DMS153 treated with DMSO at 0.1 percent for 48 hours (cell line): Measurements from ENCODE around the gene SLC26A8.
"Not testable (repeated sequence)": the region's sequence is repeated elsewhere in the genome, so short reads cannot be mapped to it uniquely, and the experiment has no call there.

Experiments
- DNase-seq: peaks from one replicate; lab custom pipeline; 2025; ENCODE audit not compliant: unreplicated experiment; lab: John Stamatoyannopoulos, UW

The SLC26A8 gene

GRCh38 chr6:35948725-35949124 lies 75.7 kb downstream of the SLC26A8 start:
- DNase-seq = no peak

DNA sequence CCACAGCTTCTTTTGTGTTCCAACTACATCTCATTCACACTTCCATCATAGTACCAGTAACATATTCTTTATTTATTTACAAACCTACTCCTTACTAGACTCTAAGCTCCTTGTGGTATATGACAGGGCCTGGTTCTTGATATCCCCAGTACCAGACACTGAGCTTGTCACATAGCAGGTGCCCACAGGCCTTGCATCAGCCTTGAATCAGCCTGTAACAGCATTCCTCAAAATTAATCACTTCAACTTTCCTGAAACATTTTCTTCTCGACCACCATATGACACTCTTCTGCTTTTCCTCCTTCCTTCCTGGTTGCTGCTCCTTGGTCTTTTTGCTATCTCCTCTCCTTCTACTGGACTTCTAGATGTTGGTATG lies 78.8 kb downstream of the SLC26A8 start:
- DNase-seq = no peak

GRCh38 chr6:35943390-35943789 lies 81.1 kb downstream of the SLC26A8 start:
- no peak for DNase-seq

GRCh38 chr6:35942355-35942754 lies 82.1 kb downstream of the SLC26A8 start:
- no peak for DNase-seq

DNA sequence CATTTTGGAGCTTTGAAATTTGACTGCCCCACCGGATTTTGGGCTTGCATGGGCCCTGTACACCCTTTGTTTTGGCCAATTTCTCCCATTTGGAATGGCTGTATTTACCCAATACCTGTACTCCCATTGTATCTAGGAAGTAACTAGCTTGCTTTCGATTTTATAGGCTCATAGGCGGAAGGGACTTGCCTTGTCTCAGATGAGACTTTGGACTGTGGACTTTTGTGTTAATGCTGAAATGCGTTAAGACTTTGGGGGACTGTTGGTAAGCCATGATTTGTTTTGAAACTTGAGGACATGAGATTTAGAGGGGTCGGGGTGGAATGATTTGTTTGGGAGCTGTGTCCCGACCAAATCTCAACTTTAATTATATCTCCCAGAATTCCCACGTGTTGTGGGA lies 83.3 kb downstream of the SLC26A8 start:
- not testable (repeated sequence) for DNase-seq

GRCh38 chr6:35940014-35940413 lies 84.4 kb downstream of the SLC26A8 start:
- not testable (repeated sequence) for DNase-seq

DNA sequence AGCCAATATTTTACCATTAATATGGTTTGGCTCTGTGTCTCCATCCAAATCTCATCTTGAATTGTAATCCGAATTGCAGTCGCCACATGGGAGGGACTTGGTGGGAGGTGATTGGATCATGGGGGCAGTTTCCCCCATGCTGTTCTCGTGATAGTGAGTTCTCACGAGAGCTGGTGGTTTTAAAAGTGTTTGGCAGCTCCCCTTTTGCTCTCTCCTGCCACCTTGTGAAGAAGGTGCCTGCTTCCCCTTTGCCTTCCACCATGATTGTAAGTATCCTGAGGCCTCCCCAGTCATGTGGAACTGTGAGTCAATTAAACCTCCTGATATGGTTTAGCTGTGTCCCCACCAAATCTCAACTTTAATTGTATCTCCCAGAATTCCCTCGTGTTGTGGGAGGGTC lies 85.2 kb downstream of the SLC26A8 start:
- DNase-seq = not testable (repeated sequence)

- DNase-seq = no peak
These were observed 87.6 kb downstream of the SLC26A8 start for GRCh38 chr6:35936681-35937359.

GRCh38 chr6:35935469-35935868 lies 89.0 kb downstream of the SLC26A8 start:
- DNase-seq = no peak

- no peak for DNase-seq
These were observed 90.6 kb downstream of the SLC26A8 start for GRCh38 chr6:35933844-35934243.

- not testable (repeated sequence) for DNase-seq
These were observed 92.6 kb downstream of the SLC26A8 start for GRCh38 chr6:35931873-35932272.

DNA sequence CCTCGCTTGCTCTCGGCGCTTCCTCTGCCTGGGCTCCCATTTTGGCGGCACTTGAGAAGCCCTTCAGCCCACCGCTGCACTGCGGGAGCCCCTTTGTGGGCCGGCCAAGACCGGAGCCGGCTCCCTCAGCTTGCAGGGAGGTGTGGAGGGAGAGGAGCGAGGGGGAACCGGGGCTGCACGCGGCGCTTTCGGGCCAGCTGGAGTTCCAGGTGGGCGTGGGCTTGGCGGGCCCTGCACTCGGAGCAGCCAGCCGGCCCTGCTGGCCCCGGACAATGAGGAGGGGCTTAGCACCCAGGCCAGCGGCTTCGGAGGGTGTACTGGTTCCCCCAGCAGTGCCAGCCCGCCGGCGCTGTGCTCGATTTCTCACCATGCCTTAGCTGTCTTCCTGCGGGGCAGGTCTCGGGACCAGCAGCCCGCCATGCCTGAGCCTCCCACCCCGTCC lies 93.3 kb downstream of the SLC26A8 start:
- DNase-seq = no peak

- no peak for DNase-seq
These were observed 94.8 kb downstream of the SLC26A8 start for GRCh38 chr6:35929601-35930000.

DNA sequence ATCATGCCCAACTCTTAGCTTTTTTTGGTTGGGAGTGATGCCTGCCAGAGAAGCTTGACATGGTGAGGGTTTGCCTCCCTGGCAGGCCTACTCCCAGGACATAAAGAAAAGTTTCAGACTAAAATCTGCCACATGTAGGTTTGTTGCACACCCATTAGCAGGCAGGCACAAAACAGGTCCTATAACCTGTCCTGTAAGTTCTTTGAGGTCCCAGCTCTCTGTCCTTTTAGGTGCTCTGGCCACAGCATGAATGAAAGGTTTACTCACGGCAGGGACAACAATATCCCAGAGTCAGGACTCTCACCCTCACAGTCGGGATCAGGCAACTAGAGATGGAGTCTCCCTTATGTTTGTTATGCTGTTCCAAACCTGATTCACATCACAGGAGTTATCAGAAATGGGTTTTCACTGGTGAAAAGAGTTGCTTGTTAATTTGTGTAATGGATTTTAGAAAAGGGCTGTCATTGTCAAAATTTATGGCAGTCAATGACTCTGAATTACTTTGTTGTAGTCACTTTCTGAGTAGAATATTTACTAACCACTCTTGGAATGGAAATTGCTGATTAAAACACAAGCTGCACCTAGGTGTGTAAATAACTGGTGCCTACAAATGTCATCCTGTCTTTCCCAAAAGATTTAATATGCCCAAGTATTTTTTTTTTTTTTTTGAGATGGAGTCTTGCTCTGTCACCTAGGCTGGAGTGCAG lies 97.8 kb downstream of the SLC26A8 start:
- DNase-seq = no peak

DNA sequence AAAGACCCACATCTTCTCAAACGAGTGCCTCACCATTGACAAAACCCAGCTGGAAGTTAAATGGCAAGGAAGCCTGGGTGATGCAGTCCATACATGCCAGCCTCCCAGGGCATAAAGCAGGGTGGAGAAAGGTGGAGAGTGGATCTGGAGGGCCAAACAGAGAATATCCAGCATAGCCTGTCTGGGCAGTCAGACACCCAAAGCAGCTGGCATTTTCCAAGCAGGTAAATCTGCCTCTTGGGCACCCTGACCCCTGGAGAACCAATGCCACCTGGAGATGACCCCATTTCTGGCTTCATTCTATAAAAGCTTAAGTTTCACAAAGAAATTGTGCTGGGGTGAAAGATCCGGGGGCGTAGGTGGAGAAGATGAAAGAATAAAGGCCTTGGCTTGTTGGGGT lies 98.5 kb downstream of the SLC26A8 start:
- DNase-seq = no peak

- no peak for DNase-seq
These were observed 100.3 kb downstream of the SLC26A8 start for GRCh38 chr6:35924146-35924545.

DNA sequence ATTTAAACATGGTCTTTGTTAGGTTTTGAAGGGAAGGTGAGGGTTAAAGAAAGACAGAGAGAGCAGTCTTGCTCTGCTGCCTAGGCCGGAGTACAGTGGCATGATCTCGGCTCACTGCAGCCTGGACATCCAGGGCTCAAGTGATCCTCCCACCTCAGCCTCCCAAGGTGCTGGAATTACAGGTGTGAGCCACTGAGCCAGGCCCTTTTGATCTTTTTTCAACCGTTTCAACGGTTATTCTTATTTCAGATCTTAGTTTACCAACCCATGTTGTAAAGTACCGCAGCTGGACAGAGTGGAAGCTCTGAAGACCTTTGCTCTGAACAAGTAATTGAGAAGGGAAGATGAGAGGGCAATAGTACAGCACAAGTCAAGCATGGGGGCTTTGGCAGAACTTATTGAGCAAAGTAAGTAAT lies 102.3 kb downstream of the SLC26A8 start:
- no peak for DNase-seq

DNA sequence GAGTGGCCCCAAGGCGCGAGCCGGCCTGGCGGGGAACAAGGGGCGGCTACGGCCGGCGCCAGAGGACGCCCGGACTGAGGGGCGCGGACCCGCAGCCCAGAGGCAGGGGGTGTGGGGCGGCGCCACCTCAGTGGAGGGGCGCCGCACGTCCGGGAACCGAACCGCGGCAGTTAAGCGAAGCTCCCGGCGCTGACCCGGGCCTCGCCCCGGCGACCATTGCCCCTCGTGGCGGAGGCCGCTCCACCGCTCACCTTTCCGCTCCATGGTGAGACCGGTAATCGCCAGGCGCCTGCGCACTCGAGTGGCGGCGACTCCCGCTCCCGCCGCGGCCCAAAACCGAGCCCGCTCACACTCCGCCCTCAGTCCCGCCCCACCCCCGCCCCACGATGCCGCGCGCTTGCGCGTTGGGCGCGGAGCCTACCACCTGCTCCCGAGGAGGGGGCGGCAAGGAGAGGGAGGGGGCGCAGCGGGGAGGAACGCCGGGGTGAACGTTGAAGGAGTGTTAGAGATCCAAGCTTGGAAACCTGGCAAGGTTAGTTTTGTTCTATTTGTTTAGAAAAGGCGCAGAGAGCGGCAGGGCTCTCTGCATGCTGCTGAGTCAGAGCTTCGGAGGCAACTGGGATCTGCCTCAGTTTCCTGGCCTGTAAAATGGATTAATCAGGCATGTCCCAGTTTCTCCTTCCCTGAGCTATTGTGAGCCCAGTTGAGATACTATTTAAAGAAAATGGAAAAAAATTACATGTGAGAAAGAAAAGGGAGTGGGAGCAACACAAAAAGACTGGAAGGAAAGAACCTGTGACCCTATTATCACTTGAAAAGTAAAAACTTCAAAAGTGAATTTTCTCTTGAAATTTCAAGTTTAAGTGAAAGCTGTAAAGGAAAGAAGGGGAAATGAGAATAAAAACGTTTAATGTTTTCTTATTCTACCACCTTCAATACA lies 103.4 kb downstream of the SLC26A8 start, which contains the start of gene SRPK1:
Gene SRPK1 (minus strand): TSS at position 306 of the 940 bp plus-strand sequence. CDS start 42 bp downstream, at position 264.
- peak; percentile 76 for DNase-seq

- DNase-seq = no peak
These were observed 104.4 kb downstream of the SLC26A8 start for GRCh38 chr6:35919827-35920751.

- no peak for DNase-seq
These were observed 105.2 kb downstream of the SLC26A8 start for GRCh38 chr6:35919085-35919826.
